PFSK-1 (cell line): ENCODE data around the gene ELANE. TPM values are rescaled to one million over a fixed set of nuclear protein-coding genes. Genes with fewer than 3 reads are reported as not detected.

Experiments used
- FOXP2 ChIP-seq: optimal IDR thresholded peaks from 2 replicates; pipeline ENCODE3; 2011; ENCODE audit warnings: borderline replicate concordance, control low read depth, inconsistent platforms; ENCODE audit not compliant: insufficient read depth; ENCODE audit errors: extremely low read length, extremely low read depth
- POLR2AphosphoS5 ChIP-seq: IDR thresholded peaks from 2 replicates; pipeline ENCODE4 v1.6.1; 2012; ENCODE audit warnings: low read depth, mild to moderate bottlenecking, control low read depth, low read length, moderate library complexity
- SIN3A ChIP-seq: IDR thresholded peaks from 2 replicates; pipeline ENCODE4 v1.6.1; 2012; ENCODE audit warnings: mild to moderate bottlenecking, low read length, moderate library complexity, borderline replicate concordance; ENCODE audit not compliant: insufficient read depth
- TAF1 ChIP-seq: IDR thresholded peaks from 2 replicates; pipeline ENCODE4 v1.6.1; 2012; ENCODE audit warnings: low read length, control low read depth, borderline replicate concordance; ENCODE audit not compliant: insufficient read depth
- polyA plus RNA-seq: library from polyadenylated mRNA; unstranded; fragments of >200 nt; gene quantifications from one replicate; pipeline ENCODE4 v1.2.1, GENCODE V29; 2012; ENCODE audit warnings: low read depth, missing spikeins; ENCODE audit not compliant: insufficient read length
- TF ChIP-seq, protein P1 (sequence below), 2 experiments: IDR thresholded peaks; 2 replicates each; pipeline versions ENCODE4 v1.6.1 to v1.8.0; 2011 to 2012; ENCODE audit warnings: low read depth in 2 of 2, low read length in 2 of 2, control low read depth in 1 of 2, inconsistent platforms in 1 of 2, mild to moderate bottlenecking in 1 of 2, moderate library complexity in 1 of 2; ENCODE audit not compliant: insufficient read depth in 1 of 2

ELANE gene
- not detected for polyA plus RNA-seq

- TF ChIP-seq, protein P1, sequence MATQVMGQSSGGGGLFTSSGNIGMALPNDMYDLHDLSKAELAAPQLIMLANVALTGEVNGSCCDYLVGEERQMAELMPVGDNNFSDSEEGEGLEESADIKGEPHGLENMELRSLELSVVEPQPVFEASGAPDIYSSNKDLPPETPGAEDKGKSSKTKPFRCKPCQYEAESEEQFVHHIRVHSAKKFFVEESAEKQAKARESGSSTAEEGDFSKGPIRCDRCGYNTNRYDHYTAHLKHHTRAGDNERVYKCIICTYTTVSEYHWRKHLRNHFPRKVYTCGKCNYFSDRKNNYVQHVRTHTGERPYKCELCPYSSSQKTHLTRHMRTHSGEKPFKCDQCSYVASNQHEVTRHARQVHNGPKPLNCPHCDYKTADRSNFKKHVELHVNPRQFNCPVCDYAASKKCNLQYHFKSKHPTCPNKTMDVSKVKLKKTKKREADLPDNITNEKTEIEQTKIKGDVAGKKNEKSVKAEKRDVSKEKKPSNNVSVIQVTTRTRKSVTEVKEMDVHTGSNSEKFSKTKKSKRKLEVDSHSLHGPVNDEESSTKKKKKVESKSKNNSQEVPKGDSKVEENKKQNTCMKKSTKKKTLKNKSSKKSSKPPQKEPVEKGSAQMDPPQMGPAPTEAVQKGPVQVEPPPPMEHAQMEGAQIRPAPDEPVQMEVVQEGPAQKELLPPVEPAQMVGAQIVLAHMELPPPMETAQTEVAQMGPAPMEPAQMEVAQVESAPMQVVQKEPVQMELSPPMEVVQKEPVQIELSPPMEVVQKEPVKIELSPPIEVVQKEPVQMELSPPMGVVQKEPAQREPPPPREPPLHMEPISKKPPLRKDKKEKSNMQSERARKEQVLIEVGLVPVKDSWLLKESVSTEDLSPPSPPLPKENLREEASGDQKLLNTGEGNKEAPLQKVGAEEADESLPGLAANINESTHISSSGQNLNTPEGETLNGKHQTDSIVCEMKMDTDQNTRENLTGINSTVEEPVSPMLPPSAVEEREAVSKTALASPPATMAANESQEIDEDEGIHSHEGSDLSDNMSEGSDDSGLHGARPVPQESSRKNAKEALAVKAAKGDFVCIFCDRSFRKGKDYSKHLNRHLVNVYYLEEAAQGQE (IDR thresholded peaks at IDR 0.05; ENCODE audit: insufficient read depth in 1 of 2, low read depth in 2 of 2, low read length in 2 of 2): no peak
- no peak for TF ChIP-seq FOXP2
- TF ChIP-seq POLR2AphosphoS5: no peak
- no peak for TF ChIP-seq SIN3A
- TF ChIP-seq TAF1: no peak
These were observed at the start of gene ELANE for GRCh38 chr19:852136-853013. Gene ELANE, plus strand, starts transcription at chr19:852303. Its CDS starts 26 bp downstream, at chr19:852329.

GRCh38 chr19:802498-803098 lies 49.5 kb upstream of the ELANE start:
- TF ChIP-seq FOXP2 (no peak), POLR2AphosphoS5 (no peak), SIN3A (no peak), TAF1 (no peak)
- TF ChIP-seq, protein P1 (IDR thresholded peaks at IDR 0.05; ENCODE audit: insufficient read depth in 1 of 2, low read depth in 2 of 2, low read length in 2 of 2): no peak

DNA sequence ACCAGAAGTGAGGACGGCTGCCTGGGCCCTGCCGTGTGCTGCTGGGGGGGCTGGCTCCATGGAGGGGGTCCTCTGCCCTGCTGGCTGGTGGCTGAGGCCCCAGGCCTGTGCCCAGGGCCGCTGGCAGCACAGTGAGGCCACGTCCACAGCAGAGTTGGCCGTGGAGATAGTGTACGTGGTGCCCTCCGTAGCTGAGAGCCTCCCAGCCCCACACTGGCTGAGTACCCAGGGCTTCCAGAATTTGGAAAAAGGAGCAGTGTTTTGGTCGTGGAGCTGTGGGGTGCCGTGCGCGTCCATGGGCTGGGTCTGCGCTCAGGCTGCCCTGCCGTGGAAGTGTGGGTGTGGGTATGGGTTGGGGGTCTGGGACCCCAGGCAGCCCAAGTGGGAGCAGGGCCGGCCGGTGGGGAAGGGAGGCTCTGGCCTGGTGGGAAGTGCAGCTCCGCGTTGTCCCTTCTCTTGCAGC lies 49.0 kb upstream of the ELANE start:
- no peak for TF ChIP-seq FOXP2
- no peak for TF ChIP-seq TAF1
- TF ChIP-seq SIN3A: no peak
- TF ChIP-seq POLR2AphosphoS5: no peak
- TF ChIP-seq, protein P1 (IDR thresholded peaks at IDR 0.05; ENCODE audit: insufficient read depth in 1 of 2, low read depth in 2 of 2, low read length in 2 of 2): no peak

DNA sequence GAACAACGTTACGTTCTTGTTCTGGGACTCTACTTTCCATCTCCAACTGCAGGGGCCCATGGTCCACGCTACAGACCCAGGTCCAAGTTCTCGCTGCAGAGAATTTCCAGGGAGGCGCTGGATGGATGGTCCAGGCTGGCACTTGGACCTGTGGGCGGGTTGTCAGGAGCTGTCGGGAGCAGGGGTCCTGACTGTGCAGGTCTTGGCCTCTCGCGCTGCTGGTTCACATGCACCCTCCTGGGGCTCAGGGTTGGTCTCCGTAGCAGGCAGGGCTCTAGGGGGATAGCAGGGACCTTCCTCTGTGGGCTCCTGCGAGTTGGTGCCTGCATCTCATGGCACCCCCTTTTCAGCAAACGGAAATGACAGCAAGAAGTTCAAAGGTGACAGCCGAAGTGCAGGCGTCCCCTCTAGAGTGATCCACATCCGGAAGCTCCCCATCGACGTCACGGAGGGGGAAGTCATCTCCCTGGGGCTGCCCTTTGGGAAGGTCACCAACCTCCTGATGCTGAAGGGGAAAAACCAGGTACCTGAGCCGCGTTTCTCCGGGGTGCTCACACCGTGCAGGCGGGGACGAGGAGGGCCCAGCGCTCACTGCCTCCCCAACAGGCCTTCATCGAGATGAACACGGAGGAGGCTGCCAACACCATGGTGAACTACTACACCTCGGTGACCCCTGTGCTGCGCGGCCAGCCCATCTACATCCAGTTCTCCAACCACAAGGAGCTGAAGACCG lies 48.3 kb upstream of the ELANE start:
- no peak for TF ChIP-seq TAF1
- TF ChIP-seq, protein P1 (IDR thresholded peaks at IDR 0.05; ENCODE audit: insufficient read depth in 1 of 2, low read depth in 2 of 2, low read length in 2 of 2): no peak
- no peak for TF ChIP-seq FOXP2
- TF ChIP-seq POLR2AphosphoS5: no peak
- TF ChIP-seq SIN3A: no peak
